Ascending aorta (tissue), 2 donors: ENCODE results near the gene USP34. TPM values are rescaled to one million over a fixed set of nuclear protein-coding genes. Genes with fewer than 3 reads are reported as not detected.

Experiments
- DNase-seq, 2 donors: peaks; one replicate each; pipeline ENCODE4 v3.0.0-alpha.2; 2019; ENCODE audit warnings: low spot score in 2 of 2
- H3K27ac ChIP-seq, 2 donors: fragments of 200-600 bp; sonication (generic); one replicate each; pipeline ENCODE4 v1.5.1; 2016 to 2017; ENCODE audit warnings: mild to moderate bottlenecking in 1 of 2
- H3K27me3 ChIP-seq: fragments of 200-600 bp; sonication (generic); one replicate; pipeline ENCODE4 v1.5.1; 2017
- H3K36me3 ChIP-seq, 2 donors: fragments of 200-600 bp; sonication (generic); one replicate each; pipeline ENCODE4 v1.5.1; 2016
- H3K4me1 ChIP-seq, 2 donors: fragments of 200-600 bp; sonication (generic); one replicate each; pipeline ENCODE4 v1.5.1; 2016 to 2017; ENCODE audit warnings: mild to moderate bottlenecking in 1 of 2
- H3K4me3 ChIP-seq, 2 donors: fragments of 200-600 bp; sonication (generic); one replicate each; pipeline ENCODE4 v1.5.1; 2016 to 2017; ENCODE audit warnings: mild to moderate bottlenecking in 1 of 2
- H3K9me3 ChIP-seq, 2 donors: fragments of 200-600 bp; sonication (generic); one replicate each; pipeline ENCODE4 v1.5.1; 2016
- intact Hi-C: fragments of 100-400 bp; cut with DNase I; formaldehyde crosslinking; loops from one replicate; pipeline ENCODE4 v1.15.1; 2023
- total RNA-seq: library from RNA; depleted of rRNA; stranded (reverse); fragments of >200 nt; gene quantifications from one replicate; pipeline ENCODE4 v1.1.0, GENCODE V29; 2016
- TF ChIP-seq, protein P1 (sequence below), 3 experiments: fragments of 200-600 bp in 2 of 3; fragments of 450-650 bp in 1 of 3; sonication (generic) in 2 of 3; IDR thresholded peaks; one replicate each; pipeline ENCODE4 v1.5.1; 2016 to 2019; ENCODE audit warnings: antibody characterized with exemption in 3 of 3, mild to moderate bottlenecking in 1 of 3, moderate library complexity in 1 of 3

USP34 gene
- total RNA-seq, 1 donor from 2014 or later, result 59.3 TPM

DNA sequence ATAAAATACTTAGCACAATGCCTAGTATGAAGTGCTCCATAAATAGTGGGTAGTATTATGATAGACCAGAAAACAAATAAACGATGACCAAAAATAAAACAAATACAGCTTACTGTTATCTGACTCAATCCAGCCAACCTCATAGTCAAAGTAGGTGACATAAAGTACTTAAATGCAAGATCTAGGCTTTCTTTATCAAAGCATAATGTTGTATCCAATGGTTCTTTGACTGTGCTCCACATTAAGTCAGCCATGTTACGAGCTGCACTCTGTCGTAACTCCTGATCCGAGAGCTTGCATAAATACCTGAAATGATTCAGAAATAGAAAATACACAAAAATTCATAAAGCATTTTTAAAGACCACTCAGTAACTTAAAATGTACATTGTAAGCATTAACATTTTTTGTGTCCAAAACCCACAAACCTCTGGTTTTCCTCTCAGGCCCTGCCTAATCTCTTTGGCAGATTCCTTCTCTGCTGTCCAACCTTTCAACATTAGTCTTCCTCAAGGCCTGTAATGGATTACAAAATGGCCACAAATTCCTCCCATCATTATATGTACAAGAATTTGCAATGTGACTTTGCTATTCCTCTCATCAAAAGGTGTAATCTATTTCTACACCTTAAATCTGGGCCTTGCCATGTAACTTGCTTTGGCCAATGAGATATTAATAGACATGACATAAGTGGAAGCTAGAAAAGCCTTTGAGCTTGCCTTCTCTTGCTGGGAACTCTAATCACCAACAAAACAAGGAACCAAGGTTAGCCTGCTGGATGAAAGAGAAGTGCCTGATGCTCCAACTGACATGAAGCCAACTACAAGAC, 90.6 kb downstream of the USP34 start:
- intact Hi-C loops, result no loop called here
- H3K4me1 ChIP-seq, result peaks cover 0 to 6% of the 10 kb centered on the region in 2 donors
- no peak overlapping the region for H3K27ac ChIP-seq
- TF ChIP-seq, protein P1, sequence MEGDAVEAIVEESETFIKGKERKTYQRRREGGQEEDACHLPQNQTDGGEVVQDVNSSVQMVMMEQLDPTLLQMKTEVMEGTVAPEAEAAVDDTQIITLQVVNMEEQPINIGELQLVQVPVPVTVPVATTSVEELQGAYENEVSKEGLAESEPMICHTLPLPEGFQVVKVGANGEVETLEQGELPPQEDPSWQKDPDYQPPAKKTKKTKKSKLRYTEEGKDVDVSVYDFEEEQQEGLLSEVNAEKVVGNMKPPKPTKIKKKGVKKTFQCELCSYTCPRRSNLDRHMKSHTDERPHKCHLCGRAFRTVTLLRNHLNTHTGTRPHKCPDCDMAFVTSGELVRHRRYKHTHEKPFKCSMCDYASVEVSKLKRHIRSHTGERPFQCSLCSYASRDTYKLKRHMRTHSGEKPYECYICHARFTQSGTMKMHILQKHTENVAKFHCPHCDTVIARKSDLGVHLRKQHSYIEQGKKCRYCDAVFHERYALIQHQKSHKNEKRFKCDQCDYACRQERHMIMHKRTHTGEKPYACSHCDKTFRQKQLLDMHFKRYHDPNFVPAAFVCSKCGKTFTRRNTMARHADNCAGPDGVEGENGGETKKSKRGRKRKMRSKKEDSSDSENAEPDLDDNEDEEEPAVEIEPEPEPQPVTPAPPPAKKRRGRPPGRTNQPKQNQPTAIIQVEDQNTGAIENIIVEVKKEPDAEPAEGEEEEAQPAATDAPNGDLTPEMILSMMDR (IDR thresholded peaks at IDR 0.05), result no peak
- no peaks in the 10 kb centered on the region for H3K27me3 ChIP-seq
- no peak overlapping the region for H3K4me3 ChIP-seq
- DNase-seq, result no peak
- peaks cover 5 to 33% of the 10 kb centered on the region in 2 donors for H3K36me3 ChIP-seq
- no peaks in the 10 kb centered on the region for H3K9me3 ChIP-seq

DNA sequence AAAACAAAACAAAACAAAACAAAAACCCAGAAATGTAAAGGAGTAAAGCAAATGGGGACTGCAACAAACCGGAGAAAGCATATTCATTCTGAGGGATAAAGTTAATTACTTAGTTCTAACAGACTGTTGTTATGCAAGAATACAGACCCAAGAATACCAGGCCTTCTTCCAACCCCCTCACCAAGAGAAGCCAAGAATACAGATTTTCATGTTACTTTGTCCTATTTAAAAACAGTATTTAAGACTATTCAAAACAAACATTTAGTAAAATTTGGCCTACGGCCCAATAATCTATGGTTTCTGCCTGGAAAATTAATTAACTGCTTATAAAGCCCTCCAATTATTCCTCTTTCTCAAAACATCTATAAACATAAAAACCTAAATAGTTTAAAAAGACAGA, 91.4 kb downstream of the USP34 start:
- Histone ChIP-seq H3K27ac (peak overlapping the region in 1 of 2 donors; percentile 21), H3K4me1 (peaks cover 0 to 6% of the 10 kb centered on the region in 2 donors), H3K36me3 (peaks cover 5 to 40% of the 10 kb centered on the region in 2 donors), H3K9me3 (no peaks in the 10 kb centered on the region), H3K4me3 (no peak overlapping the region), H3K27me3 (no peaks in the 10 kb centered on the region)
- TF ChIP-seq, protein P1 (IDR thresholded peaks at IDR 0.05), result no peak
- no peak for DNase-seq
- intact Hi-C loops, result no loop called here

DNA sequence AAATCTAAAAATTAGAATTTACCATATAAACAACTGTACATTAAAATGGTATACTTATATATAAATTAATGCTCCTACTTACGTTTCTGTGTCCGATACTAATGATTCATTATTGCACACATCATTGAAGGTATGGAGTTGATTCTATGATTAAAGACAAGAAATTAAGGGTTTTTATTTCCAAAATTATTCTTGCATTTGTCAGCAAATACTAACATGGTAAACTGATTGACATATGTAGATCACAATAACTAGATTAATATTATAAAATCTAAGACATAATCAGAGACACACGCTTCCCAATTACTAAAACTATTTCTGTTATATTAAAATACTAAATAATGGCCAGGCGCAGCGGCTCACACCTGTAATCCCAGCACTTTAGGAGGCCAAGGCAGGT, 92.6 kb downstream of the USP34 start:
- H3K4me1 ChIP-seq, result peaks cover 0 to 6% of the 10 kb centered on the region in 2 donors
- H3K36me3 ChIP-seq, result peaks cover 8 to 43% of the 10 kb centered on the region in 2 donors

DNA sequence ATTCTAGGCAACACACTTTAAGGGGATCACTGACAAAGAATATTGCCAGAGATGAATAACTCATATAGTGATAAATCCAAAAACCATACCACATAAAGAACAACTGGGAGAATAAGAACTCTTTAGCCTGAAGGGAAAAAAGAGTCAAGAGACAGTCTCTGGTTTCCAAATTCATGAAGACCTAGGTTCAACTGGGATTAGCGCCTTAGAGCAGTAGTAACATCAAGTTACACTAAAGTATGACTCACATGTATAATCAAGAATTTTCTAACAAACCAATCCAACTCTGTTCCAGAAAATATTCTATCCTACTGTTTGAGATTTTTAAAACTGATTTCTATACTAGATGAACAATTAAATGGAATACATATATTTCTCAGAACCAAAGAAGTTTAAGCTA, 93.8 kb downstream of the USP34 start:
- no peak overlapping the region for H3K27ac ChIP-seq
- no peaks in the 10 kb centered on the region for H3K27me3 ChIP-seq
- H3K9me3 ChIP-seq, result no peaks in the 10 kb centered on the region
- intact Hi-C loops, result no loop called here
- peaks cover 0 to 11% of the 10 kb centered on the region in 2 donors for H3K4me1 ChIP-seq
- TF ChIP-seq, protein P1 (IDR thresholded peaks at IDR 0.05), result no peak
- H3K4me3 ChIP-seq, result no peak overlapping the region
- no peak for DNase-seq
- H3K36me3 ChIP-seq, result peaks cover 8 to 38% of the 10 kb centered on the region in 2 donors

More for the DNA sequence above, 92.6 kb downstream of the USP34 start:
- Histone ChIP-seq H3K9me3 (no peaks in the 10 kb centered on the region), H3K4me3 (no peak overlapping the region), H3K27me3 (no peaks in the 10 kb centered on the region), H3K27ac (no peak overlapping the region)
- TF ChIP-seq, protein P1 (IDR thresholded peaks at IDR 0.05), result no peak
- no peak for DNase-seq
- intact Hi-C loops, result no loop called here

DNA sequence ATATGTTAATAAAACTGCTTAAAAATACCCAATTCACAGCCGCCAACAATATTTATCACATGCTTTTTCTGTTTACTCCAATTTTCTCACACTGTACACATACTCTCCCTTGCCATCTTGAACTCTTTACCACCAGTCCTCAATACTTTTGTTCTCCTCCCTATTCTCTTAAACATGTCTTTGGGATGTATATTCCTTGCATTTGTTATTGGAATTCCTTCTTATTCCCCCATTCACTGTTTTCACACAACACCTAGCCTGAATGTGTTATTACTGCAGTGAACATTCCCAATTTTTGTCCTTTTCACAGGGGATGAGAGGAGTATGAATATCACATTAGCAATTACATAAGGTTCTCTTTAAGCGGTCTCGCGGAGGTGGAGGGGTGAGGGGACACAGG, 94.7 kb downstream of the USP34 start:
- TF ChIP-seq, protein P1 (IDR thresholded peaks at IDR 0.05), result no peak
- Histone ChIP-seq H3K9me3 (no peaks in the 10 kb centered on the region), H3K36me3 (peaks cover 8 to 38% of the 10 kb centered on the region in 2 donors), H3K4me1 (peaks cover 0 to 11% of the 10 kb centered on the region in 2 donors), H3K27ac (no peak overlapping the region), H3K4me3 (no peak overlapping the region), H3K27me3 (no peaks in the 10 kb centered on the region)
- no peak for DNase-seq
- intact Hi-C loops, result no loop called here
